PFSK-1 (cell line): Measurements from ENCODE around the gene ZBTB2.

Source experiments
- REST ChIP-seq, 2 experiments: IDR thresholded peaks; 2 replicates each; pipeline versions ENCODE4 v1.6.1 to v1.8.0; 2011 to 2012; ENCODE audit warnings: low read depth in 2 of 2, low read length in 2 of 2, control low read depth in 1 of 2, inconsistent platforms in 1 of 2, mild to moderate bottlenecking in 1 of 2, moderate library complexity in 1 of 2; ENCODE audit not compliant: insufficient read depth in 1 of 2
- SIN3A ChIP-seq: IDR thresholded peaks from 2 replicates; pipeline ENCODE4 v1.6.1; 2012; ENCODE audit warnings: mild to moderate bottlenecking, low read length, moderate library complexity, borderline replicate concordance; ENCODE audit not compliant: insufficient read depth

- no peak for TF ChIP-seq SIN3A
- TF ChIP-seq REST (IDR thresholded peaks at IDR 0.05; ENCODE audit: insufficient read depth in 1 of 2, low read depth in 2 of 2, low read length in 2 of 2): no peak
Measured at GRCh38 chr6:151376440-151376839, 14.9 kb downstream of the ZBTB2 start.
